NCI-H1417 treated with DMSO at 0.1 percent for 48 hours (cell line): ENCODE data around the gene IRS2.

ENCODE experiments used
- DNase-seq: peaks from one replicate; lab custom pipeline; 2025; lab: John Stamatoyannopoulos, UW

IRS2 gene

DNA sequence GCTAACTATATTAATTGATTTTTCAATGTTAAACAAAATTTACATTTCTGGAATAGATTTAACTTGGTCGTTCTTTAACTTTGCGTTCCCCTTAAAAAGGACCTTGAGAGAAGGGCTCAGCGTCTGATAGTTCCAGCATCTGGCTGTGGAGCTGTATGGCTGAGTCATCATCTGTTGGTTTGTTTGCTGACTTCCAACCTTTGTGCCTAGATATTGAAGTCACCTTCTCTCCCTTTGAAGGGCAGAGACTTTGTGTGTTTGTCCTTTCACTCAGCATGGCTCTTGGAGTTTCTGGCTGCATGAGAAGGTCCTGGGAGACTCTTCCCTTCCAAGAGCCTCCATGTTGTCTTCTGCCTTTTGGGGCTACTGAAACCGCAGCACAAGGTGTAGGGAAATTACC lies 16.6 kb upstream of the IRS2 start:
- no peak for DNase-seq

DNA sequence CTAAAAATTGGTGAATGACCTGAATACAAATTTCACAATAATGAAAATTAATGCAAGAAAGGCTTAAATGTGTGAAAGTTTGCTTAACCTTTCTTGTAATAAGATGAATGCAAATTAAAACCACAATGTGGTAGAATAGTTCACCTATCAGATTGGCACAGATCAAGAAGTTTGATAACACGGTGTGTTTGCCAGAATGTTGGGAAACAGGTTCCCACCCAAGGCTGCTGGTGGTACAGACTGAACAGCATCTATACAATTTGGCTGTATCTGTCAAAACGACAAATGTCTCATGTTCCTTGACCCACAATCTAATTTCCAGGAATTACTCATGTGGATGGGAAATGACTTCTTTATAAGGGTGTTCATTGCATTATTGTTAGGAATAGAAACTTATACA lies 8.6 kb upstream of the IRS2 start:
- DNase-seq, result no peak

DNA sequence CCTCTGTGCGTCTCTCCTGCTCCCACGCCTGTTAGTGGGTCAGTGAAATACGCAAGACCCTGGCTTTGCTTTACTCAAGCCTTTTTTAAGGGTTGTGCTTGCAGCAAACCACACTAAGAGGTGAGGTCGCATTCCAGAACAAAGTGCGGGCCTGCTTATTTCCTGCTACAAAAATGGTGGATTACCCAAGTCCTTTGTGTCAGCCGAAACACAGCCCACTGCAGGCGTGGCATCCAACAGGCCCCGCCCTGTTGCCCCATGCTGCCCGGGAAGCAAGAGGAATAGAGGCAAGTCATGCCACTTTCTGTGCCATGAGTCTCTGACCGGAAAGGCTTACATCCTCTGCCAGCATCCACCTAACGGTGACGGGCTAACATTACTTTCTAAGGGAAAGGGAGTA lies 7.7 kb upstream of the IRS2 start:
- no peak for DNase-seq

DNA sequence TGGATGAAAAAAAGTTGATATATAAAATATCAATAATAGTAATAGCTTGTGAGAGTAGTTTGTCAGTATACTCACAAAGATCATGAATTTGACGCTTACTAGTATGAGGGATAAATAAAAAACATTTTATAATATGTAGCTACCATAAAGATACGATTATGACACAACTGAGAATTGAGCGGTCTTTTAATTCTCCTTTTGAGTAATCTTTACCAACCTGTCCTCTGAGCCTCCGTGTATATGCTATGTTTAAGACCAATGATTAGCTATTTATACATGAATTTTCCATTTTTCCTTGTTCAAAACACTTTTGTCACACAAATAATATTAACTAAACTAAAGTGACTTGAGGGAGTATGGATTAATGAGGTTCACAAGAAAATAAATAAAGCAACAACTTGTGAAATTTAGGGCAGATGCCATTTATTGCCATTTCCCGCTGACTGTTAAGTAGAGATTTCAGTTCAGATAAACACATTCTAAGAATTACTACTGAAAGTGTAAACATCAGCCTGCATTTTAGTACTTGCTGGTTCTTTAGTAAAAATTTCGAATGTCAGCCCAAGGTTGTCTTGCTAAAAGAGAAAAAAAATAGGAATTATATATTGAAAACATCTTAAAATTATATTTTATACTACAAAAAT lies 6.2 kb upstream of the IRS2 start:
- no peak for DNase-seq

DNA sequence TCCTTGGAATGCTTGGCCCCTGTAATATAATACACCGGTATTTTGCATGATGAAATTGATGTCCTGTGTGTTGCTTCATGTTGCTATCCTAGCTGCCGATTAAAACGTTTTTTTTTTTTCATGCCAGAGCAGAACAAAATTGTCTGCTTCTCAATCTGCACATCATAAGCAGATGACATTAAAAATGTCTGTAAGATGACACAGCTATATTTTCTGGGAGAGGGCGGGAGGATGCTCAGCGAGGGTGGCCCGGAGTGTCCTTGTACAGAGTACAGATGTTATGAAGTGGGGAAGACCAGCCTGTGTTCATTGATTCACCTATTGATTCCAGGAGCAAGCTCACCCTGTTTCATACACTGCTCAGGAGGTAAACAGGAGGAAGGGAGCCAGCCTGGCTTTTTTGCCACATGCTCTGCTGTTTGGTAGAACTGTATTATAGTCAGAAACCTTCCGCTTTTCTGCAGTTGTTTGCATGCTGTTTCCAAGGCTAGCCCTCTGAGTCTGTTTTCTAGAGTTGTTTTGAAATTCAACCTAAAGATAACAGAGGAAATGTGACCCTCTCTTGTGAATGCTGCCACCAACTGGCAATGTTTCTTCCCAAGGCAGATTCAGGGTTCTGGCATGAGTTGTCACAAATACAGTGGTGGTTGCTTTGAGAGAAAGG lies 4.7 kb upstream of the IRS2 start:
- no peak for DNase-seq

DNA sequence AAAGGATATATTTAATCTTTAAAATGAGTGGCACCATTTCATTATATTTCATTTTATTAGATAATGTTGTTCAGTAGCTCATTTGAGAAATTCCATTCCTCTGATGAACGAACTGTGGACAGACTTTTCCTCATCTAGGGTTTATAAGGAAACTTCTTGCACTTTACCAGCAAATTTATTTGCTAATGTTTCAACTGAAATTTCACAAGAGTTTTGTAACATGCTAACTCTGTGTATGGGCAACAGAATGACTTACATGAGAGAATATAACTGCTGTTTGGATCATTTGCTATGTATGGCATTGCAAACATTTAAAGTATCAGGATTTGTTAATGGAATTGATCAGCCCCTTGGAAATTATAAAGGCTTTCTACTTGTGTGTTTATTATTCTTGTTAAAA lies 3.7 kb upstream of the IRS2 start:
- DNase-seq, result no peak

DNA sequence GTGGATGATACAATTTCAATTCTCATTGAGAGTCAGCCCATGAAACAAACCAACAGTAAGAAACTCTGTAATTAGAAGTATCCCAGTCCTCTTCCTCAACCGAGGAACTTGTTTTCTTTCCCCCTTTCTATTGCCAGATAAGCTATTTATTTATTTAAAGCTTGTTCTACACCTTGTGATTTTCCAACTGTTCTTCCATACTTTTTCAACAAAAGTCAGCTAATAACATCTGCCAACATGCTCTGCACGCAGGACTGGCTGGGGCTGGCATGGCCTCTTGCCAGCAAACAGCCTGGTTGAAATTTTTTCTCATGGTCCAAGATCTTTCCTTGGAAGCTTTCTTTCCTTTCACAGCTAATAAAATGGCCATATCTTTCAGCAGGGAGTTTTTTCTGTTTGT lies 2.9 kb upstream of the IRS2 start:
- DNase-seq, result no peak

DNA sequence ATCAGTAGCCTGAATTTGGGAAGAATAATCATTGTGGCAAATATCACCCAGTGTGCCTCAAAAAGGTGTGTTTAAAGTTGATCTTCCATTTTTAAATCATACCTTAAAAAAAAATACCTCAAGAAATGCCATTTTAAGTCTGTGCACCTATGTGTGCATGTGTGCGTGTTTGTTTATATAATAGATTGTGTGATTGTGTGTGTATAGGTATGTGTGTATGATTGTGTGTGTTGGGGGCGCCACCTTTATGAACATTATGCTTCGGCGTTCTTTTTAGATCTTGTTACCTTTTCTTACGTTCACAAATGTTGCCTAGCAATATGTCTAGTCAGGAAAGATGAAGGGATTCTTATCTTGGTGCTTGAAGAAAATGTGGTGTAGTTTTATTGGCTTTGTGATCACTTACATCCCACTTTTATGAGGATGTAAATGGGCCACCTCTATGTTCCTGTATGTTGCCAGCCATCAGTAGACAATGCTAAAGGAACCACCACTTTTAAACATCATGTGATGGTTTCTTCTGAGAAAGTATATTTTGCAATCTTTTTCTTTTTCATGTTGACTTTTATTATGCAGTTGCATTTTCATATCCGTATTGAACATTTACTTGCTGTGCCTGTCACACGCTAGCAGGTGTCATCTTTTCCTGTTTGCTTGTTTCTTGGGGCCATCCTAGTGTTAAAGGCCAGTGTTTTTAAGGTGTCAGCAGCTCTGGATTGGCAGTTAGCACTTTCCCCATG lies 2.2 kb upstream of the IRS2 start:
- DNase-seq, result no peak

DNA sequence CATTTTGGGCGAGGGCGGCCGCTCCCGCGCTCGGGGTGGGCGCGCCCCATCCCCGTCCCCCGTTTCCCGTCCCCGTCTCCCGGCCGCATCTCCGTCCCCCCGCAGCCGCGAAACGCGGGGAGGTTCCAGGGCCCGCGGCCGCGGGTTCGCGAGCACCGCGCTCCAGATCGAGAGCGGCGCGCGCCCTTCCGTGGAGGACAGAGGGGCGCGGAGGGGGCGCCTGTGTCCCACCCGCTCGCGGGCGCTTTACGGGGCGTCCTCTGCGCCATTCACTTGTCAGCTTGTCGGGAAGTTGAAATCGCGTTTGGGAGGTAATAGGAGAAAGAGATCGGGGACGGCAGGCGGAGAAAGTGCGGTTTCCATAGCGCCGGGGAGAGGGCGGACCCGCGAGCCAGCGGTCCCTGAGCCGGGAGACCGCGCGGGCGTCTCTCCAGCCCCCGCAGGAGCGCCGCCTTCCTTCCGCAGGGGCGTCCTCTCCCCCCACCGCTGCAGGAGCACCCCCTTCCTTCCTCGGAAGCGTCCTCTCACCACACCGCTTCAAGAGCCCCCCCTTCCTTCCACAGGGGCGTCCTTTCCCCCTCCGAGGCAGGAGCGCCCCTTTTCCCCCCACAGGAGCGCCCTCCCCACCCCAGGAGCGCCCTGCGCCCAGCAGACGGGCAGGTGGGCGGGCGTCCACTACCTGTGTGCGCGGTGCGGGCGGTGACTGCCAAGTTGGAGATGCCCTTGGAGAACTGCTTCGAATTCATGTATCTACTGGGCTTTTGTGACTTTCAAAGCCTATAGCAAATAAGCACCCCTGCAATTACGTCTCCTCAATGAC lies 962 bp upstream of the IRS2 start:
- peak; percentile 57 for DNase-seq

DNA sequence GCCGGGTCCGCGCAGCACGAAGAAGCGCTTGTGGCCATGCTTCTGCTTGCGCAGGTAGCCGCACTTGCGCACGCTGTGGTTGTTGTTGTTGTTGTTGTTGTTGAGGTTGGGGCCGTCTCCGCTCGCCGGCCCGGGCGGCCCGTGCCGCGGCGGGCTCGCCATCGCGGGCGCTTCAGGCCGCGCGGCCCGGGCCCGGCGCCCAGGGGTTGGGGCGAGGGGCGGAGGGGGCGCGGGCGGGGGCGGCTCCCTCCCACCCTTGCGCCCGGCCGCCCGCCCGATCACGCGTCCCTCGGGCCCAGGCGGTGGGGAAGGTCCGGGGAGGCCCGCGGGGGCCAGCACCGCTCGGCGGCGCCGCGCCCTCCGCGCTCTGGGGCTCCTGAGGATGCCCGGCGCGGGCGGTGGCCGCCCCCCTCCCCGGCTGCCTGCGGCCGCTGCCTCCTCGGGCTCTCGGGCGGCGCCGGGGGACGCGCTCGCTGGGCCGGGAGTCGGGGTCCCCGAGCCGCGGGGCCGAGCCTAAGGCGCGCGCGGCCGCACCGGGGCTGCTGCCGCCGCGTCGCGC lies 412 bp downstream of the IRS2 start:
- no peak for DNase-seq

DNA sequence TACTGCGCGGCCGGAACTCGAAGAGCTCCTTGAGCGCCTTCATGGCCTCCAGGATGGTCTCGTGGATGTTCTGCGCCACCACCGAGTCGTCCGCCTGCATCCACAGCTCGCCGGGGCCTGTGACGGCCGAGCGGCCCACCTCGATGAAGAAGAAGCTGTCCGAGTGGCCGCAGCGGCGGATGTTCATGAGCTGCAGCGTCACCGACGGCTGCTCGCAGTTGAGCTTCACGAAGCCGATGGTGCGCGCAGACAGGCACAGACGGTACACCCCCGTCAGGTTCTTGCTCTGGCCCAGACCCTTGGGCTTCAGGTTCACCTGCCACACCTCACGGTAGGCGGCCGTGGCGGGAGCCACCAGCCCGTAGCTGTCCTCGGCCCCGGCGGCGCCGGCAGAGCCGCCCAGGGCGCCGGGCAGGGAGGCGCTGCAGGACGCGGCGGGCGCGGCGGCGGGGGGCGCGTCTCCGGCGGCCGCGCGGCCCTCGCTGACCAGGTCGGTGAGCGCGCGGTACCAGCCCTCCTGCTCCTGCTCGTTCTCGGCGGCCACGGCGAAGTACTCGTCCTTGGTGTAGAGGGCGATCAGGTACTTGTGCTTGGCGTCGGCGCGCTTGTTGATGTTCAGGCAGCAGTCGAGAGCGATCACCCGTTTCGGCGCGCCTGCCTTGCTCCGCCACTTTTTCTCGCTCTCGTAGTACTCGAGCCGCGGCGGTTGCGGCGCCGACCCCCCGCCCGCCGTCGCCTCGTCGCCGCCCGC lies 1.1 kb downstream of the IRS2 start:
- no peak for DNase-seq

DNA sequence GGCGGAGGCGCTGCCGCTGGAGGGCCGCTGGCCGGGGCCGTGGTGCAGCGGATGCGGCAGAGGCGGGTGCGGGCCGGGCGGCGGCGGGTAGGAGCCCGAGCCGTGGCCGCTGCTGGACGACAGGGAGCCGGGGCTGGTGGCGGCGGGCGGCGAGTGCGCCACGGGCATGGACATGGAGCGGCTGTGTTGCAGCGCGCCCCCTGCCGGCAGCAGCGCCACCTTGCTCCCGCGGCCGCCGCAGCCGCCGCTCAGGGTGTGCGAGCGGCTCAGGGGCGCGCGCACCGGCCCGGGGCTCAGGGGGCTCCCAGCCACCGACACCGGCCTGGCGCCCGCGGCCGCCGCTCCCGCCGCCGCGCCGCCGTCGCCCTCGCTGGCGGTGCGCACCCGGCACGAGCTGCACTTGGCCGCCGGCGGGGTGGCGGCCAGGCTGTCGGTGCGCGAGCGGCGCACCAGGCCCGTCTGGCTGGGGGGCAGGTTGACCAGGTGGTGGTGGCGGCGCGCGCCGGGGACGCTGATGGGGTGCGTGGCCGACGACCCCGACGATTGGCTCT lies 1.7 kb downstream of the IRS2 start:
- no peak for DNase-seq

DNA sequence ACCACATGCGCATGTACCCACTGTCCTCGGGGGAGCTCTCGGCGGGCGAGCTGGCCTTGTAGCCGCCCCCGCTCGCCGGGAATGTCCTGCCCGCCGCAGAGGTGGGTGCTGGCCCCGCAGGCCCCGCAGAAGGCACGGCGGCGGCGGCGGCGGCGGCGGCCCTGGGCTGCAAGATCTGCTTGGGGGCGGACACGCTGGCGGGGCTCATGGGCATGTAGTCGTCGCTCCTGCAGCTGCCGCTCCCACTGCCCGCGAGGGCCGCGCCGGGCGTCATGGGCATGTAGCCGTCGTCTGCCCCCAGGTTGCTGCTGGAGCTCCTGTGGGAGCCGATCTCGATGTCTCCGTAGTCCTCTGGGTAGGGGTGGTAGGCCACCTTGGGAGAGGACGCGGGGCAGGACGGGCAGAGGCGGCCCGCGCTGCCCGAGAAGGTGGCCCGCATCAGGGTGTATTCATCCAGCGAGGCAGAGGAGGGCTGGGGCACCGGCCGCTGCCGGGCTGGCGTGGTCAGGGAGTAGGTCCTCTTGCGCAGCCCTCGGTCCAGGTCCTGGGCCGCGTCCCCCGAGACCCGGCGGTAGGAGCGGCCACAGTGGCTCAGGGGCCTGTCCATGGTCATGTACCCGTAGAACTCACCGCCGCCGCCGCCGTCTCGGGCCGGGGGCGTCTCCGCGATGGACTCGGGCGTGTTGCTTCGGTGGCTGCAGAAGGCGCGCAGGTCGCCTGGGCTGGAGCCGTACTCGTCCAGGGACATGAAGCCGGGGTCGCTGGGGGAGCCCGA lies 2.4 kb downstream of the IRS2 start:
- DNase-seq, result no peak

DNA sequence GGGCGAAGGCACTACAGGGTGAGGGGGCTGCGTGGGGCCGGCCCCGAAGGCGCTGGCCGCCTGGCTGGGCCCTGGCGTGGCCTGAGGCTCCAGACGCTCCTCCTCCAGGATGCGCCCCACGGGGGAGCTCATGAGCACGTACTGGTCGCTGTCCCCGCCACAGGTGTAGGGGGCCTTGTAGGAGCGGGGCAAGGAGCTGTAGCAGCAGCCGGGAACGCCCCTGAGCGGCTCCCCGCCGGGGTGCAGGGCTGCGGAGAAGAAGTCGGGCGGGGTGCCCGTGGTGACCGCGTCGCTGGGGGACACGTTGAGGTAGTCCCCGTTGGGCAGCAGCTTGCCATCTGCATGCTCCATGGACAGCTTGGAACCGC lies 3.0 kb downstream of the IRS2 start:
- no peak for DNase-seq

DNA sequence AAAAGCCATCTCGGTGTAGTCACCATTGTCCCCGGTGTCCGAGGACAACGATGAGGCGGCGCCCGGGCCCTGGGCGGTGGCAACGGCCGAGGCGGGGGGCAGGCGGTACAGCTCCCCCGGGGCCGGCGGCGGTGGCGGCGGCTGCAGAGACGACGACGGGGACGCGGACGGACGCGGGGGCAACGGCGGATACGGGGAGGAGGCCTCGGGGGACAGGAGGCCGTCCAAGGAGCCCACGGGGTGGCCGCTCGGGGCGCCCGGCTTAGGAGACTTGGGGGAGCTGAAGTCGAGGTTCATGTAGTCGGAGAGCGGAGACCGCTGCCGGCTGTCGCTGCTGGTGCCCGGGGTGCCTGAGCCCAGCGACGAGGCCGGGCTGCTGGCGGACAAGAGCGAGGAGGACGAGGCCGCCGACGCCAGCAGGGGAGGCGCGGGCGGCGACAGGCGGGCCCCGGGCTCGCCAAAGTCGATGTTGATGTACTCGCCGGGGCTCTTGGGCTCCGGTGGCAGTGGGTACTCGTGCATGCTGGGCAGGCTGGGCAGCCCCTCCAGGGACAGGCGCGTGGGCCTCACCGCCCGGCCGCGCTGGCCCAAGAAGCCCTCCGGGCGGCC lies 3.5 kb downstream of the IRS2 start:
- DNase-seq, result no peak

DNA sequence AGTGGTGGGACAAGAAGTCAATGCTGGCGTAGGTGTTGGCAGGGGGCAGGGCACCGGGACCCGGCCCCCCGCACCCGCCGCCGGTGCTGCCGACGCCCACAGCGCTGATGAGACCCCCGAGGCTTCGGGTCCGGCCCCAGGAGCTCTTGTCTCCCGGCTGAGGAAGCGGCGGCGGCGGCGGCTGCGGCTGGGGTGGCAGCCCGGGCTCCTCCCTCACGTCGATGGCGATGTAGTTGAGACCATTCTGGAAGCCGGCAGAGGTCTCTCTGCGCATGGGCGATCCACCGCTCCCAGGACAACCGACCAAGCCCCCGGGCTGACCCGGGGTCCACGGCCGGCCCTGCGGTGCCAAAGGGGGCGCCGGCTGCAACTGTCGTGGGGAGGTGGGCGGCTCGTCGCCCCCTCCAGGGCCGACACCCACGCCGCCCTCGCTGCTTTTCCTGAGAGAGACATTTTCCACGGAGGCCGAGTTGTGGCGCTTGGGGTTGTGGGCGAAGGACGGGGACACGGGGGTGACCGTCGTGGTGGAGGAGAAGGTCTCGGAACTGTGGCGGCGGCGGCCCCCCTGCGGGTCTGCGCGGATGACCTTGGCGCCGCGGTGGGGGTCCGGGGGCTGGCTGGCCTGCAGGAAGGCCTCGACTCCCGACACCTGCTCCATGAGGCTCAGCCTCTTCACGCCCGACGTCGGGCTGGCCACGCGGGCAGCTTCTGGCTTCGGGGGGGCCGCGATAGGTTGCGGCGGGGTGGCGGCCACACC lies 4.1 kb downstream of the IRS2 start:
- DNase-seq, result no peak

DNA sequence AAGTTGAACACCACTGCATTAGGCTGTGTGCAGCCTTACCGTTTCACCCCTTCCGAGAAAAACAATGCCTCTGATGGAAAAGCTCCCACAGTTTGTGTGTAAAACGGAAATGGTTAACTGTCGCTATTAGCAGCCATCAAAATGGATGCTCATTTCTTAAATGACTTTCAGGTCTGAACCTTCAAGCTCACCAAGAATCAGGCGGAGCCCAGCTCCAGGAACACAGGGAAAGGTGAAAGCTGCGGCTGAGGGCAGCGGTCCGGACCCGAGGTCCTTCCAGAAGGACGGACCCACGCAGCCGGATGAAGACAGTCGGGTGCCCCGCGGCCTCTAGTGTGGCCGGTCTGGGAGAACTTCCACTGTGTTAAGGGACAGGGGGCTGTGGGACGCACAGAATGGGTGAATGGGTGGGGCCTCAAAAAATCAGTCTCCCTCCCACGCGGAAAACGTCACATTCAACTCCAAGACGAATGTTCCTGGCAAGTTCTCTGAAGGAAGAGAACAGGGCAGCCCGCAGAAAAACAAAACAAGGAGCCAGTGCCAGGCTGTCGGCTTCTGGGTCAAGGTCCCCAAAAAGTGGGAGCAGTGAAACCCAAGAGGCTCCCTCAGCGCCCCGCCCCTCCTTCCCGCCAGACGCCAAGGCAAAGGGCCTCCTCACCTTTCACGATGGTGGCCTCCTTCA lies 4.9 kb downstream of the IRS2 start:
- no peak for DNase-seq

DNA sequence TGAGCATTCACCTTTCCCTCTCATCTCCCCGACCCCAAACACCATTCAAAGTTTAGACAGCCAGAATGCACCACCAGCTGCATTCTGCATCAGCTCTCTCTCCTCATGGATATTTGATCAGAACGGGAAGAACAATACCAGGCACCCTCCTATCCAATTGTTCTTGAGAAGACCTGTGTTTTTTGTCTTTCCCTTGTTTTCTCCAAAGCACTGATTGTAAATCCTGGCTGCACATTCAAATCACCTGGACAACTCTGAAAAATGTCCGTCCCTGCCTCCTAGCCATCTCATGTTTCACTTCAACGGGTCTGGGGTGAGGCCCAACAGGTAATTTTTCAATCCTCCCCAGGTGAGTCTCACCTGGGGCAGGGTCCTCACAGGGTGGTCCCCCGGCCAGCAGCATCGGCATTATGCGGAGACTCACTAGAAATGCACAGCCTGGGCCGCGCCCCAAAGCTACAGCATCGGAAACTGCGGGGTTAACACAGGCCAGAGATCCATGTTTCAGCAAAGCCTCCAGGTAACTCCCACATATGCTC lies 5.5 kb downstream of the IRS2 start:
- no peak for DNase-seq
